Stomach (tissue), 9 donors: ENCODE measurements around the gene DNAJC17. TPM values are rescaled to one million over a fixed set of nuclear protein-coding genes. Genes with fewer than 3 reads are reported as not detected.

Source experiments
- DNase-seq, 2 donors: peaks; one replicate each; pipeline versions ENCODE4 v3.0.0 to v3.0.0-alpha.2; 2013 to 2019
- H3K27ac ChIP-seq, 5 donors: fragments of 200-600 bp in 4 of 5; sonication (generic) in 4 of 5; one replicate each; pipeline ENCODE4 v1.5.1; 2013 to 2019; ENCODE audit warnings: mild to moderate bottlenecking in 1 of 5, moderate library complexity in 1 of 5
- H3K27me3 ChIP-seq, 3 donors: fragments of 200-600 bp; sonication (generic); one replicate each; pipeline ENCODE4 v1.5.1; 2017 to 2019; ENCODE audit warnings: mixed run types in 1 of 3
- H3K36me3 ChIP-seq, 4 donors: fragments of 200-600 bp; sonication (generic); 1 replicate in 3 of 4; 2 replicates in 1 of 4; pipeline ENCODE4 v1.5.1; 2016 to 2019
- H3K4me1 ChIP-seq, 4 donors: fragments of 200-600 bp; sonication (generic); one replicate each; pipeline ENCODE4 v1.5.1; 2016 to 2019
- H3K4me3 ChIP-seq, 4 donors: fragments of 200-600 bp; sonication (generic) in 3 of 4; one replicate each; pipeline ENCODE4 v1.5.1; 2016 to 2019; ENCODE audit warnings: mild to moderate bottlenecking in 1 of 4
- H3K9me3 ChIP-seq, 4 donors: fragments of 200-600 bp; sonication (generic); one replicate each; pipeline ENCODE4 v1.5.1; 2016 to 2019
- EP300 ChIP-seq: sonication (generic); formaldehyde crosslinking; IDR thresholded peaks from one replicate; pipeline ENCODE4 v1.6.1; 2017; ENCODE audit warnings: antibody characterized with exemption
- POLR2A ChIP-seq, 4 donors: fragments of 450-650 bp; IDR thresholded peaks; one replicate each; pipeline ENCODE4 v1.6.1; 2016; ENCODE audit warnings: antibody characterized with exemption in 4 of 4, control low read depth in 2 of 4, mild to moderate bottlenecking in 1 of 4, moderate library complexity in 1 of 4
- POLR2AphosphoS5 ChIP-seq, 3 donors: sonication (generic); formaldehyde crosslinking; IDR thresholded peaks; one replicate each; pipeline ENCODE4 v1.6.1; 2016; ENCODE audit warnings: antibody characterized with exemption in 3 of 3
- WGBS, 5 donors: extraction: QIAGEN DNeasy Blood & Tissue Kit in 3 of 5; methylation state at CpG; one replicate each; pipeline versions ENCODE4 v1.1.5 to v1.1.7; 2013 to 2018; 5-methylcytosine and 5-hydroxymethylcytosine counted together
- intact Hi-C: fragments of 100-400 bp; cut with DNase I; formaldehyde crosslinking; loops from one replicate; pipeline ENCODE4 v1.15.1; 2023; ENCODE audit warnings: low total_unique reads
- polyA plus RNA-seq, 3 donors: library from polyadenylated mRNA; stranded (reverse); fragments of 200-250 nt; gene quantifications; one replicate each; pipeline ENCODE4 v1.2.3, GENCODE V29; 2013
- total RNA-seq, 5 donors: library from RNA; depleted of rRNA; stranded (reverse); fragments of >200 nt; gene quantifications; one replicate each; pipeline versions ENCODE4 v1.1.0 to v1.2.3, GENCODE V29; 2014 to 2016
- TF ChIP-seq, protein P1 (sequence below), 7 experiments: fragments of 450-650 bp in 4 of 7; fragments of 200-600 bp in 3 of 7; sonication (generic) in 3 of 7; IDR thresholded peaks; one replicate each; pipeline ENCODE4 v1.5.1; 2016 to 2019; ENCODE audit warnings: antibody characterized with exemption in 7 of 7, control low read depth in 2 of 7, mild to moderate bottlenecking in 1 of 7
- donor health status: healthy with polysubstance abuse.
- donor health status: Bipolar disorder and iron deficiency.
- donor health status: healthy.

Gene DNAJC17
- total and polyA plus RNA-seq, 8 donors, result 11.0 to 66.7 (median 43.7) TPM

DNA sequence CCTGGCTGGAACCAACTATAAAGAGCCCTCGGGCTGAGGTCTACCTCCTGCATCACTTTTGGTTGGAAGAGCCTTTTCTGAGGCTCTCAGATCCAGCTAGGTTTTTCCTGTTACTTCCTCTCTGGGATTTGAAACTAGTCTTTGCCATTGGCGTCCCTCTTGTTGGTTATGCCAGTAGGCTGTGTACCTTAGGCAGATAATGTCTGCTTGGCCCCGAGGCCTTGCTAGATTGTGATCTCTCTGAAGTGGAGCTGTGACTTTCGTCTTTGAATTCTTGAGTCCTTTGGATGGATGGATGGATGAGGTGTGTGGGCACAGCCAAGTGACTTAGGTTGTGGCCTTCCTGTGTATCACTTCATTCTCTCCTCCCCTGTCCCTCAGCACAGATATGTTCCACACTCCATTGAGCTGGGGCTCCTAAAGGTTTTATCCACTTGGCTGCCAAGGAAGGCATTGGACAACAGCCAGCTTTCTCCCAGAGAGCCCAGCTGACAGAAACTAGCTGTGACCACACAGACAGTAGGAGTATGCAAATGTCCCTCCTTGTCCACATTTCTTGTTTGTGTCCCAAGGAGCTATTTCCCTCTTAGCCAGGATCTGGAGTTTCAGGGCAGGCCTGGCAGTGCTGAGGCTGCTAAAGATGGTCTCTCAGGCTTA, 7.9 kb upstream of the DNAJC17 start:
- H3K9me3 ChIP-seq, result no peaks in the 10 kb centered on the region
- TF ChIP-seq, protein P1, sequence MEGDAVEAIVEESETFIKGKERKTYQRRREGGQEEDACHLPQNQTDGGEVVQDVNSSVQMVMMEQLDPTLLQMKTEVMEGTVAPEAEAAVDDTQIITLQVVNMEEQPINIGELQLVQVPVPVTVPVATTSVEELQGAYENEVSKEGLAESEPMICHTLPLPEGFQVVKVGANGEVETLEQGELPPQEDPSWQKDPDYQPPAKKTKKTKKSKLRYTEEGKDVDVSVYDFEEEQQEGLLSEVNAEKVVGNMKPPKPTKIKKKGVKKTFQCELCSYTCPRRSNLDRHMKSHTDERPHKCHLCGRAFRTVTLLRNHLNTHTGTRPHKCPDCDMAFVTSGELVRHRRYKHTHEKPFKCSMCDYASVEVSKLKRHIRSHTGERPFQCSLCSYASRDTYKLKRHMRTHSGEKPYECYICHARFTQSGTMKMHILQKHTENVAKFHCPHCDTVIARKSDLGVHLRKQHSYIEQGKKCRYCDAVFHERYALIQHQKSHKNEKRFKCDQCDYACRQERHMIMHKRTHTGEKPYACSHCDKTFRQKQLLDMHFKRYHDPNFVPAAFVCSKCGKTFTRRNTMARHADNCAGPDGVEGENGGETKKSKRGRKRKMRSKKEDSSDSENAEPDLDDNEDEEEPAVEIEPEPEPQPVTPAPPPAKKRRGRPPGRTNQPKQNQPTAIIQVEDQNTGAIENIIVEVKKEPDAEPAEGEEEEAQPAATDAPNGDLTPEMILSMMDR (IDR thresholded peaks at IDR 0.05), result no peak
- no peaks in the 10 kb centered on the region for H3K27me3 ChIP-seq
- WGBS, 5 donors, result 43 to 64% (median 53%) methylated on average over 4 of the region's 4 CpGs
- no peaks in the 10 kb centered on the region for H3K4me1 ChIP-seq
- intact Hi-C loops, result no loop called here
- peaks cover 21 to 50% (median 45%) of the 10 kb centered on the region in 4 donors for H3K36me3 ChIP-seq
- peak; percentile 37 to 40 for DNase-seq
- no peak overlapping the region for H3K27ac ChIP-seq
- H3K4me3 ChIP-seq, result no peak overlapping the region

DNA sequence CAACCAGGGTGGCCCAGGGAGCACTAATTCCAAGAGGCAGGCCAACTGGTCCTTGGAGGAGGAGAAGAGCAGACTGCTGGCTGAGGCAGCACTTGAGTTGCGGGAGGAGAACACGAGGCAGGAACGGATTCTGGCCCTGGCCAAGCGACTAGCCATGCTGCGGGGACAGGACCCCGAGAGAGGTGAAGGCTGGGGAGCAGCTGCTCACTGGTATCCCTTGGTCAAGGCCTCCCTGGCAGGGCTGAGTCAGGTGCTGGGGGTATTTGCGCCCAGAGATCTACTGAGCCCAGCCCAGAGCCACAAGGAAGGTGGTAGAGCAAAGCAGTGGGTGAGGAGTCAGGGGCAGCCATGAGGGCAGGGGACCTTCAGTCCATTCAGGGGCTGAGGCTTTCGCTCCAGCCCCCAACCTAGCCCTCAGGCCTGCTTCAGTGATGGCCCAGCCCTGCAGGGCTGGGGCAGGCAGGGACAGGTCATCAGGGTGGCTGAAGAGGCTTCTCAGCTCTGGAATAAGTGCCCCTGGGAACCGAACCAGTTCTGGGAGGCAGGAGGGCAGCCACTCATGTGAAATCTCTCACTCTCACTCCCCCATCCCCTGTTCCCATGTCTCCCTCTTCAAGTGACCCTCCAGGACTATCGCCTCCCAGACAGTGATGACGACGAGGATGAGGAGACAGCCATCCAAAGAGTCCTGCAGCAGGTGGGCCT, 5.6 kb upstream of the DNAJC17 start:
- Histone ChIP-seq H3K4me1 (peaks cover 7 to 16% (median 12%) of the 10 kb centered on the region in 4 donors), H3K27ac (no peak overlapping the region), H3K27me3 (no peaks in the 10 kb centered on the region), H3K36me3 (peaks cover 21 to 56% (median 54%) of the 10 kb centered on the region in 4 donors), H3K4me3 (no peak overlapping the region), H3K9me3 (no peaks in the 10 kb centered on the region)
- no peak for DNase-seq
- TF ChIP-seq EP300 (no peak), POLR2A (IDR thresholded peaks at IDR 0.05) (no peak), POLR2AphosphoS5 (IDR thresholded peaks at IDR 0.05) (no peak)
- TF ChIP-seq, protein P1 (IDR thresholded peaks at IDR 0.05), result no peak
- intact Hi-C loops, result no loop called here
- 91 to 98% (median 97%) methylated on average over 11 to 12 of the region's 12 CpGs for WGBS, 5 donors

DNA sequence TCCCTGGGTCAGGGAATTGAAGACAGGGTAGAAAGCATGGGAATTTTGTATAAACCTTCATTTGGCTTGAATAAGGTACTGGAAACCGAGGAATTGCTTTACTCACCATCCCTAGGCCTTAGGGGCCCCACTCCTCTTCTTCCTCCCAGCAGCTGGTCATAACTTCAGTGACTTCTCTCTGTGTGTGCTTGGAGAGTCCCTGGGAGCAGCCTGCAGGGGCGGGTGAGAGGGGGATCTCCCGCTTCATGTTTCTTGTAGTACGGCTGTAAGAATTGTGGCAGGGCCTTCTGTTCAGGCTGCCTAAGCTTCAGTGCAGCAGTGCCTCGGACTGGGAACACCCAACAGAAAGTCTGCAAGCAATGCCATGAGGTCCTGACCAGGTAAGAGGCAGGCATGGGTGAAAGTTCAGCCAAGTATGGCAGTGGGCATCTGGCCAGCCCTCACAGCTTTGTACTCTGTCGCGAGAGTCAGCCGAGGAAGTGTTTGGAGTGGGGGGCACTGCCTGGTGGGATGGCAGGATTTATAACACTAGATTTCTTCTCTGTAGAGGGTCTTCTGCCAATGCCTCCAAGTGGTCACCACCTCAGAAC, 1.7 kb upstream of the DNAJC17 start:
- TF ChIP-seq, protein P1 (IDR thresholded peaks at IDR 0.05), result no peak
- TF ChIP-seq EP300, result no peak
- TF ChIP-seq POLR2AphosphoS5 (IDR thresholded peaks at IDR 0.05), result no peak
- TF ChIP-seq POLR2A (IDR thresholded peaks at IDR 0.05), result no peak

DNA sequence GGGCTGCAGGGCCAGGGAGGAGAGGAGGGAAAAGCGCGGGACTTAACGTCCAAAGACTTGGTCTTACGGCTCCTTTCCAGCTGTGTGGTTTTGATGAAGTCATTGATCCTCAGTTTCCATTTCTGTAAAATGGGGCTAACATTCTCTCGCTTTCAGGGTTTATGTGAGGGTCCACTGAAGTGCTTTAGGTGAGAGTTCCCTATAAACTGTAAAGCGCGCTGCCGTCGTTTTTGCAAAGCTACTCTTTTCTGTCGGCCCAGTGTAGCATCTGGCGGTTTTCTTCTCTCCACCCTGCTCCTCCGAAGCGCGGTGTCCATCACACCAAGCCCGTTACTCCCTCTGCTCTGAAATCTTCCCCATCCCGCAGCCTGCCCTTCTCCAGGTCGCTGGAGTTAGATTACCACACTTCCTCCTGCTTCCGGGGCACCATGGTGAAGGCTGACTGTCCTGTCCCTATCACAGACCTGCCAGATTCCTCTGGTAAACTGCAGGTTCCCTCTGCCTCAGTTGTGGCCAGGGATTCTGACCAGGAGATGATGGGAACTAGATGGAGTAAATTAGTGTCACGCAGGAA, 702 bp upstream of the DNAJC17 start:
- peaks cover 8 to 36% (median 33%) of the 10 kb centered on the region in 4 donors for H3K36me3 ChIP-seq
- TF ChIP-seq, protein P1 (IDR thresholded peaks at IDR 0.05), result no peak
- no peak for TF ChIP-seq EP300
- TF ChIP-seq POLR2AphosphoS5 (IDR thresholded peaks at IDR 0.05), result no peak
- TF ChIP-seq POLR2A (IDR thresholded peaks at IDR 0.05), result no peak
- no peaks in the 10 kb centered on the region for H3K9me3 ChIP-seq
- 6 to 58% (median 15%) methylated on average over 19 of the region's 19 CpGs for WGBS, 5 donors
- DNase-seq, result no peak
- peak overlapping the region; percentile 62 to 98 (median 94) for H3K27ac ChIP-seq
- H3K4me1 ChIP-seq, result peaks cover 20 to 52% (median 42%) of the 10 kb centered on the region in 4 donors
- intact Hi-C loops, result no loop called here
- no peaks in the 10 kb centered on the region for H3K27me3 ChIP-seq
- H3K4me3 ChIP-seq, result peak overlapping the region; percentile 81 to 99 (median 89)

More for the DNA sequence above, 1.7 kb upstream of the DNAJC17 start:
- Histone ChIP-seq H3K36me3 (peaks cover 17 to 45% (median 42%) of the 10 kb centered on the region in 4 donors), H3K9me3 (no peaks in the 10 kb centered on the region), H3K27ac (no peak overlapping the region), H3K4me1 (peaks cover 20 to 44% (median 35%) of the 10 kb centered on the region in 4 donors), H3K4me3 (peak overlapping the region in 1 of 4 donors; percentile 81), H3K27me3 (no peaks in the 10 kb centered on the region)
- DNase-seq, result no peak
- 61 to 80% (median 70%) methylated on average over 8 of the region's 8 CpGs for WGBS, 5 donors
- intact Hi-C loops, result no loop called here
